ENCODE results near the gene ADH7.
A peak's percentile ranks its signal among the peaks of the same experiment; 100 is the strongest.
"Not testable (repeated sequence)": the region's sequence is repeated elsewhere in the genome, so short reads cannot be mapped to it uniquely, and the experiment has no call there.

Gene ADH7

GRCh38 chr4:99415762-99416161, 19.4 kb downstream of the ADH7 start:
- DNase-seq (ENCODE audit: low read depth in 2 of 2) = not testable (repeated sequence)

GRCh38 chr4:99414902-99415301, 20.2 kb downstream of the ADH7 start:
- not testable (repeated sequence) for DNase-seq (ENCODE audit: low read depth in 2 of 2)

- no peak for DNase-seq (ENCODE audit: low read depth in 2 of 2)
Observed at GRCh38 chr4:99414401-99414800, 20.7 kb downstream of the ADH7 start.

GRCh38 chr4:99413140-99413539, 22.0 kb downstream of the ADH7 start:
- DNase-seq (ENCODE audit: low read depth in 2 of 2) = no peak

- DNase-seq (ENCODE audit: low read depth in 2 of 2) = no peak
Observed at GRCh38 chr4:99411041-99411440, 24.1 kb downstream of the ADH7 start.

GRCh38 chr4:99410075-99410474, 25.1 kb downstream of the ADH7 start:
- DNase-seq (ENCODE audit: low read depth in 2 of 2) = no peak

GRCh38 chr4:99408346-99408745, 26.8 kb downstream of the ADH7 start:
- no peak for DNase-seq (ENCODE audit: low read depth in 2 of 2)

- peak; percentile 4 to 20 for DNase-seq (ENCODE audit: low read depth in 2 of 2)
Observed at GRCh38 chr4:99405433-99406115, 29.6 kb downstream of the ADH7 start.

- DNase-seq (ENCODE audit: low read depth in 2 of 2) = no peak
Observed at GRCh38 chr4:99404595-99405287, 30.4 kb downstream of the ADH7 start.

GRCh38 chr4:99403380-99404184, 31.6 kb downstream of the ADH7 start:
- DNase-seq (ENCODE audit: low read depth in 2 of 2) = no peak

GRCh38 chr4:99402765-99403164, 32.4 kb downstream of the ADH7 start:
- DNase-seq (ENCODE audit: low read depth in 2 of 2) = no peak

- DNase-seq (ENCODE audit: low read depth in 2 of 2) = no peak
Observed at GRCh38 chr4:99400831-99401230, 34.3 kb downstream of the ADH7 start.

- no peak for DNase-seq (ENCODE audit: low read depth in 2 of 2)
Observed at GRCh38 chr4:99399017-99399416, 36.1 kb downstream of the ADH7 start.

- no peak for DNase-seq (ENCODE audit: low read depth in 2 of 2)
Observed at GRCh38 chr4:99395595-99396364, 39.4 kb downstream of the ADH7 start.

GRCh38 chr4:99394896-99395295, 40.2 kb downstream of the ADH7 start:
- DNase-seq (ENCODE audit: low read depth in 2 of 2) = no peak

GRCh38 chr4:99390055-99390454, 45.1 kb downstream of the ADH7 start:
- no peak for DNase-seq (ENCODE audit: low read depth in 2 of 2)

GRCh38 chr4:99389606-99390005, 45.5 kb downstream of the ADH7 start:
- DNase-seq (ENCODE audit: low read depth in 2 of 2) = no peak

- no peak for DNase-seq (ENCODE audit: low read depth in 2 of 2)
Observed at GRCh38 chr4:99383833-99384392, 51.2 kb downstream of the ADH7 start.

GRCh38 chr4:99383399-99383798, 51.7 kb downstream of the ADH7 start:
- no peak for DNase-seq (ENCODE audit: low read depth in 2 of 2)

- DNase-seq (ENCODE audit: low read depth in 2 of 2) = no peak
Observed at GRCh38 chr4:99382745-99383360, 52.3 kb downstream of the ADH7 start.

GRCh38 chr4:99381588-99382175, 53.5 kb downstream of the ADH7 start:
- DNase-seq (ENCODE audit: low read depth in 2 of 2) = no peak

Data from stimulated activated CD8-positive, alpha-beta memory T cell treated with anti-CD3 and anti-CD28 coated beads, Interleukin-2, amount 100 ng/mL, for 48 hours (primary cell).